OCI-LY1 (cell line): ENCODE results near the gene REPS2.
A peak's percentile ranks its signal among the peaks of the same experiment; 100 is the strongest.

Experiments
- H2AFZ ChIP-seq: fragments of 200-600 bp; sonication (generic), shearing (Covaris generic); 2 replicates; pipeline ENCODE4 v1.6.0; 2014; ENCODE audit warnings: antibody characterized with exemption, mild to moderate bottlenecking, low read length
- H3F3A ChIP-seq: fragments of 200-600 bp; sonication (generic), shearing (Covaris generic); 2 replicates; pipeline ENCODE4 v1.6.0; 2014; ENCODE audit warnings: mild to moderate bottlenecking, antibody characterized with exemption, low read length, moderate library complexity; ENCODE audit not compliant: insufficient read depth
- H3K27ac ChIP-seq: fragments of 200-600 bp; sonication (generic); 2 replicates; pipeline ENCODE4 v1.5.1; 2014; ENCODE audit warnings: low read length, mixed run types, mild to moderate bottlenecking, low read depth; ENCODE audit not compliant: poor library complexity, severe bottlenecking
- H3K27me3 ChIP-seq: fragments of 200-600 bp; sonication (generic); 2 replicates; pipeline ENCODE4 v1.6.0; 2014; ENCODE audit warnings: antibody characterized with exemption, mild to moderate bottlenecking, low read length, moderate library complexity; ENCODE audit not compliant: insufficient read depth
- H3K36me3 ChIP-seq: fragments of 200-600 bp; sonication (generic); 2 replicates; pipeline ENCODE4 v1.6.1; 2014; ENCODE audit warnings: mild to moderate bottlenecking, antibody characterized with exemption, low read length, moderate library complexity, mixed read lengths; ENCODE audit not compliant: insufficient read depth
- H3K4me1 ChIP-seq: fragments of 200-600 bp; sonication (generic); 2 replicates; pipeline ENCODE4 v1.5.1; 2014; ENCODE audit warnings: mild to moderate bottlenecking, low read length, moderate library complexity; ENCODE audit not compliant: insufficient read depth, severe bottlenecking
- H3K4me2 ChIP-seq: fragments of 200-600 bp; sonication (generic), shearing (Covaris generic); 2 replicates; pipeline ENCODE4 v1.6.1; 2014; ENCODE audit warnings: low read length
- H3K4me3 ChIP-seq: fragments of 200-600 bp; sonication (generic); 2 replicates; pipeline ENCODE4 v1.5.1; 2014; ENCODE audit warnings: low read length, low read depth, mild to moderate bottlenecking, mixed read lengths; ENCODE audit not compliant: poor library complexity, severe bottlenecking
- H3K79me2 ChIP-seq: fragments of 200-600 bp; shearing (Covaris generic); 2 replicates; pipeline ENCODE4 v1.6.1; 2016; ENCODE audit warnings: mixed run types, low read length, mixed read lengths; ENCODE audit not compliant: insufficient read depth
- H3K9ac ChIP-seq: fragments of 200-600 bp; sonication (generic), shearing (Covaris generic); 2 replicates; pipeline ENCODE4 v1.6.1; 2014; ENCODE audit warnings: mild to moderate bottlenecking, low read length, mixed read lengths
- H3K9me2 ChIP-seq: fragments of 200-600 bp; sonication (generic), shearing (Covaris generic); 2 replicates; pipeline ENCODE4 v1.6.1; 2014; ENCODE audit warnings: low read depth, mild to moderate bottlenecking, low read length, mixed read lengths
- H3K9me3 ChIP-seq: fragments of 200-600 bp; shearing (Covaris generic); 2 replicates; pipeline ENCODE4 v1.6.1; 2014; ENCODE audit warnings: low read length, mixed read lengths
- H4K20me1 ChIP-seq: fragments of 200-600 bp; sonication (generic), shearing (Covaris generic); 2 replicates; pipeline ENCODE4 v1.6.0; 2016; ENCODE audit warnings: mild to moderate bottlenecking, low read length; ENCODE audit not compliant: insufficient read depth
- EZH2 ChIP-seq: fragments of 200-600 bp; sonication (generic), shearing (Covaris generic); IDR thresholded peaks from 2 replicates; pipeline ENCODE4 v1.8.0; 2017; ENCODE audit warnings: borderline replicate concordance, mixed run types, mild to moderate bottlenecking, antibody characterized with exemption, low read length, moderate library complexity, mixed read lengths
- TF ChIP-seq, protein P1 (sequence below): fragments of 200-600 bp; sonication (generic), shearing (Covaris generic); IDR thresholded peaks from 2 replicates; pipeline ENCODE4 v1.5.1; 2017; ENCODE audit warnings: mild to moderate bottlenecking, antibody characterized with exemption, low read length, moderate library complexity, mixed read lengths

REPS2 gene

DNA sequence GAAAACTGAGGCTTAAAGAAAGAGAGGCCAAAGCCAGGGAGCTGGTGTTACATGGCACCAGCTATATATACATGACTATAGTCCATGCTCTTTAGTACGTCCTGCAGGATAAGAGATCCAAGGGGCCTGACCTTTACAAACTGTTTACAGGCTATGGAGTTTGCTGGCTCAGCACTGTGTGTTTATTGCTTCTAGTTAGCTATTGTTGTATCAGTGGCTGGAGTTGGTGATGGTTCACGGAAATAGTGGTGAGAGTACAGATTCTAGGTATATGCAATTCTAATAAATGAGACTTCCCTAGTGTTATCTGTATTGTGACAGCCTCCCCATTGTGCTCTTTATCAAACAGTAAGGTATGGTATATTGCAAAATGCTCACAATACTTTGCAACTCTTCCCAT lies 46.5 kb downstream of the REPS2 start:
- H3K4me2 ChIP-seq: no peak overlapping the region

DNA sequence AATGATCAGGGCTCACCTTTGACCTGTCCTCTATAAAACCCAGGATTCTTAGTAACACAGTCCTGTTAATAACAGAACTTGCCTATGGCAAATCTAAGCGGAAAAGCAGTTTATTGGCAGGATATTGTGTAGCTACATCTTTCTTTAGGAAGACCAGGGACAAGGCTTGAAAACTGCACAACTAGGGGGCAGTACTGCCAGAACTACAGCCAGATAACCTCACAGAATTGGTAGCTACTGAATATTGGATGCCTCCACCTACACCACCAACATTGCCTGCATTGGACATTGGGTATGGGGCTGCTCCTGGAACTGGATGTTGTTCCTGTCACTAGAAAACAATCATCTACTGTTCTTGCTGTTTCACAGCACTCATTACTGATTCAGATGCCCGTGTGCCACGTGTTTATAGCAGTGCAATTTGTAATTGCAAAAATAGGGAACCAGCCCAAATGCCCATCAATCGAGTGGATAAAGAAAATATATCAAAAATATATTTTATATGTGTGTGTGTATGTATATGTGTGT lies 47.4 kb downstream of the REPS2 start:
- no peaks in the 10 kb centered on the region for H4K20me1 ChIP-seq
- H2AFZ ChIP-seq: no peak overlapping the region

More for the DNA sequence above, 46.5 kb downstream of the REPS2 start:
- no peaks in the 10 kb centered on the region for H3K27me3 ChIP-seq
- no peak overlapping the region for H3K27ac ChIP-seq
- H4K20me1 ChIP-seq: no peaks in the 10 kb centered on the region
- no peak overlapping the region for H3K9ac ChIP-seq
- no peak overlapping the region for H3K4me3 ChIP-seq
- H3F3A ChIP-seq: no peaks in the 10 kb centered on the region
- no peak overlapping the region for H2AFZ ChIP-seq
- H3K9me2 ChIP-seq: no peaks in the 10 kb centered on the region
- no peaks in the 10 kb centered on the region for H3K36me3 ChIP-seq
- H3K79me2 ChIP-seq: no peaks in the 10 kb centered on the region
- TF ChIP-seq EZH2: no peak
- no peaks in the 10 kb centered on the region for H3K9me3 ChIP-seq
- no peaks in the 10 kb centered on the region for H3K4me1 ChIP-seq

DNA sequence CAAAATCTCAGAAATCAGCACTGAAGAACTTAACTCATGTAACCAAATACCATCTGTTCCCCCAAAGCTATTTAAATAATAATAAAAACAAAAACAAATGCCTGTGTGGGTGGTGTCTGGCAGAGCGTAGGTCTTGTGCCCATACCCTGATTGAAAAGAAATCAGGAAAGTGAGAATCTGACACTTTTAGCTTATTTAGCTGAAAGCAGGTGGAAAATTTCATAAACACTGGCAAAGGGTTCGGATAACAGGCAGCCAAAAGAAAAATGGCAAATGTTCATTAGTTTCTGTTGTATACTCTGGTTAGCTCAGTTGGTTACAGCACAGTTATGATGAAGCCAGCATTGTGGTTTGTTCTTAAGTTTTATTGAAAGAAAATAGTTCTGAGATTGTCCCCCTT lies 48.3 kb downstream of the REPS2 start:
- Histone ChIP-seq H3K36me3 (no peaks in the 10 kb centered on the region), H3K9ac (no peak overlapping the region), H2AFZ (no peak overlapping the region), H3K4me1 (no peaks in the 10 kb centered on the region), H3K4me3 (no peak overlapping the region), H3K27ac (no peak overlapping the region), H3K9me3 (no peaks in the 10 kb centered on the region), H3F3A (no peaks in the 10 kb centered on the region), H3K4me2 (no peak overlapping the region), H3K9me2 (no peaks in the 10 kb centered on the region), H4K20me1 (no peaks in the 10 kb centered on the region), H3K27me3 (no peaks in the 10 kb centered on the region), H3K79me2 (no peaks in the 10 kb centered on the region)
- TF ChIP-seq EZH2: no peak
- TF ChIP-seq, protein P1, sequence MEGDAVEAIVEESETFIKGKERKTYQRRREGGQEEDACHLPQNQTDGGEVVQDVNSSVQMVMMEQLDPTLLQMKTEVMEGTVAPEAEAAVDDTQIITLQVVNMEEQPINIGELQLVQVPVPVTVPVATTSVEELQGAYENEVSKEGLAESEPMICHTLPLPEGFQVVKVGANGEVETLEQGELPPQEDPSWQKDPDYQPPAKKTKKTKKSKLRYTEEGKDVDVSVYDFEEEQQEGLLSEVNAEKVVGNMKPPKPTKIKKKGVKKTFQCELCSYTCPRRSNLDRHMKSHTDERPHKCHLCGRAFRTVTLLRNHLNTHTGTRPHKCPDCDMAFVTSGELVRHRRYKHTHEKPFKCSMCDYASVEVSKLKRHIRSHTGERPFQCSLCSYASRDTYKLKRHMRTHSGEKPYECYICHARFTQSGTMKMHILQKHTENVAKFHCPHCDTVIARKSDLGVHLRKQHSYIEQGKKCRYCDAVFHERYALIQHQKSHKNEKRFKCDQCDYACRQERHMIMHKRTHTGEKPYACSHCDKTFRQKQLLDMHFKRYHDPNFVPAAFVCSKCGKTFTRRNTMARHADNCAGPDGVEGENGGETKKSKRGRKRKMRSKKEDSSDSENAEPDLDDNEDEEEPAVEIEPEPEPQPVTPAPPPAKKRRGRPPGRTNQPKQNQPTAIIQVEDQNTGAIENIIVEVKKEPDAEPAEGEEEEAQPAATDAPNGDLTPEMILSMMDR: no peak

More for the DNA sequence above, 47.4 kb downstream of the REPS2 start:
- Histone ChIP-seq H3K27ac (no peak overlapping the region), H3K4me2 (no peak overlapping the region), H3K4me3 (no peak overlapping the region), H3F3A (no peaks in the 10 kb centered on the region), H3K27me3 (no peaks in the 10 kb centered on the region), H3K36me3 (no peaks in the 10 kb centered on the region), H3K9me3 (no peaks in the 10 kb centered on the region), H3K9me2 (no peaks in the 10 kb centered on the region), H3K4me1 (no peaks in the 10 kb centered on the region), H3K79me2 (no peaks in the 10 kb centered on the region), H3K9ac (no peak overlapping the region)
- TF ChIP-seq, protein P1: 0 out of 2 replicates have a peak, but pooled peaks have one; percentile 7
- no peak for TF ChIP-seq EZH2

DNA sequence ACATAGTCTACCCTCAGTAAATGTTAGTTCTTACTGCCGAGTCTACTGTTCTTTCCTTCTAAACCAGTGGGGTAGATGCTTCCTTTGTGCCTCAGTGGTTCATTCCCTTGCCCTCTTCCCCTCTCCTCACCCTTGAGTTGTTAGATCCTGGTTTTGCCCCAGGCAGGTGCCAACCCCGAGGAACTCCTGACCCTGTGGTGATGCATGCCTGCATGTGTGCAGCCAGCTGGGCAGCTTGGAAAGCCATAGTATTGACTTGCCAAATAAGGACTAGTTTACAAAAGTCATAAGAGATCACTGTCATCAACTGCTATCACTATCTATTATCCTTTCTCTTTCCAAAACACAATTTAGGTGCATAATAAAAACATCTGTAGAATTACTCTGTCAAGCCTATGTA lies 50.9 kb downstream of the REPS2 start:
- H3F3A ChIP-seq: no peaks in the 10 kb centered on the region
- H3K9me3 ChIP-seq: no peaks in the 10 kb centered on the region
- H4K20me1 ChIP-seq: no peaks in the 10 kb centered on the region
- H3K4me2 ChIP-seq: no peak overlapping the region
- TF ChIP-seq, protein P1: no peak
- TF ChIP-seq EZH2: no peak
- no peaks in the 10 kb centered on the region for H3K79me2 ChIP-seq
- no peaks in the 10 kb centered on the region for H3K9me2 ChIP-seq
- H3K27me3 ChIP-seq: no peaks in the 10 kb centered on the region
- H2AFZ ChIP-seq: no peak overlapping the region
- H3K4me1 ChIP-seq: no peaks in the 10 kb centered on the region
- H3K27ac ChIP-seq: no peak overlapping the region
- no peak overlapping the region for H3K9ac ChIP-seq
- H3K4me3 ChIP-seq: no peak overlapping the region
- H3K36me3 ChIP-seq: no peaks in the 10 kb centered on the region
